ENCODE measurements around the gene IFT57.

DNA sequence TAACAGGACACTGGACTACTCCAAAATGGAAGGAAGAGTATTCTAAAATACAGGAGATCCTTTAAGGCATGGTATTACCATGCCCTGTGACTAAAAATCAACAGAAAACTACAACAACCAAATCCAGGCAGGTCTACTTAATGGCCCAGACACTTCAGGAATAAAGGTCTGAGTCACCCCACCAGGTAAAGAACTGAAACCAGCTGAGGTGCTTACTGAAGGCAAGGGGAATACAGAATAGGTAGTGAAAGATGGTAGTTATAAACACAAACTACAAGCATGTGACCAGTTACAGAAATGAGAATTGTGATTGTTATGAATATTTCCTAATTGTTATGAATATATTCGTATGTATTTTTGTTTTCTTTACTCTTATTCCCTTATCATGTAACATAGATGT lies 13.4 kb downstream of the IFT57 start:
- TF ChIP-seq LEF1 (IDR thresholded peaks at IDR 0.05; ENCODE audit: borderline replicate concordance) (no peak), ELF4 (IDR thresholded peaks at IDR 0.05) (no peak), SP1 (IDR thresholded peaks at IDR 0.05) (no peak), FOXK2 (IDR thresholded peaks at IDR 0.05) (no peak), HDGF (IDR thresholded peaks at IDR 0.05; ENCODE audit: borderline replicate concordance) (no peak), FOXM1 (IDR thresholded peaks at IDR 0.05; ENCODE audit: borderline replicate concordance) (no peak)

All from HEK293T (cell line).